Mesenchymal stem cell (in vitro differentiated cells and primary cell): ENCODE measurements around the gene TEKTIP1.

ENCODE experiments used
- DNase-seq: peaks from one replicate; pipeline ENCODE4 v3.0.0-alpha.2; 2013
- H2AFZ ChIP-seq: one replicate; pipeline ENCODE4 v1.6.1; 2013; ENCODE audit warnings: low read depth, mild to moderate bottlenecking, control low read depth, inconsistent platforms, low read length, moderate library complexity
- H2AK5ac ChIP-seq: 2 replicates; pipeline ENCODE4 v1.6.1; 2013; ENCODE audit warnings: low read length, moderate library complexity, mild to moderate bottlenecking, inconsistent platforms; ENCODE audit not compliant: severe bottlenecking
- H2BK120ac ChIP-seq: one replicate; pipeline ENCODE4 v1.6.1; 2013; ENCODE audit warnings: low read depth, mild to moderate bottlenecking, inconsistent platforms, low read length, moderate library complexity
- H2BK12ac ChIP-seq, 2 experiments: one replicate each; pipeline ENCODE4 v1.6.1; 2013; ENCODE audit warnings: inconsistent platforms in 2 of 2, low read length in 2 of 2, mild to moderate bottlenecking in 2 of 2, moderate library complexity in 2 of 2, control low read depth in 1 of 2
- H2BK15ac ChIP-seq: one replicate; pipeline ENCODE4 v1.6.1; 2013; ENCODE audit warnings: mild to moderate bottlenecking, low read depth, inconsistent platforms; ENCODE audit not compliant: poor library complexity, severe bottlenecking
- H2BK5ac ChIP-seq: 2 replicates; pipeline ENCODE4 v1.6.1; 2013; ENCODE audit warnings: low read depth, mild to moderate bottlenecking, low read length, control low read depth, inconsistent platforms; ENCODE audit not compliant: poor library complexity, severe bottlenecking
- H3K14ac ChIP-seq, 2 experiments: one replicate each; pipeline ENCODE4 v1.6.1; 2013; ENCODE audit warnings: inconsistent platforms in 2 of 2, low read length in 2 of 2, control low read depth in 1 of 2, mild to moderate bottlenecking in 1 of 2, moderate library complexity in 1 of 2
- H3K18ac ChIP-seq, 2 experiments: one replicate each; pipeline ENCODE4 v1.6.1; 2013; ENCODE audit warnings: inconsistent platforms in 2 of 2, low read length in 2 of 2, control low read depth in 1 of 2, low read depth in 1 of 2, mild to moderate bottlenecking in 1 of 2
- H3K23ac ChIP-seq, 2 experiments: one replicate each; pipeline ENCODE4 v1.6.1; 2013; ENCODE audit warnings: inconsistent platforms in 2 of 2, low read length in 2 of 2, mild to moderate bottlenecking in 2 of 2, moderate library complexity in 2 of 2, control low read depth in 1 of 2
- H3K27ac ChIP-seq: 2 replicates; pipeline ENCODE4 v1.5.1; 2013; ENCODE audit warnings: mild to moderate bottlenecking, moderate library complexity, low read length, control low read depth, inconsistent platforms; ENCODE audit not compliant: poor library complexity, severe bottlenecking
- H3K27me3 ChIP-seq, 2 experiments: 2 replicates each; pipeline versions ENCODE4 v1.6.1 to v1.7.0; 2013; ENCODE audit warnings: low read length in 2 of 2, mild to moderate bottlenecking in 2 of 2, moderate library complexity in 2 of 2, control low read depth in 1 of 2, inconsistent platforms in 1 of 2; ENCODE audit not compliant: control insufficient read depth in 1 of 2, insufficient read depth in 1 of 2
- H3K36me3 ChIP-seq, 2 experiments: 2 replicates each; pipeline versions ENCODE4 v1.6.1 to v1.7.0; 2013; ENCODE audit warnings: low read length in 2 of 2, control low read depth in 1 of 2, inconsistent platforms in 1 of 2, low read depth in 1 of 2, mild to moderate bottlenecking in 1 of 2; ENCODE audit not compliant: insufficient read depth in 2 of 2, control insufficient read depth in 1 of 2
- H3K4ac ChIP-seq, 2 experiments: one replicate each; pipeline ENCODE4 v1.6.1; 2013; ENCODE audit warnings: inconsistent platforms in 2 of 2, low read length in 2 of 2, mild to moderate bottlenecking in 2 of 2, moderate library complexity in 2 of 2, control low read depth in 1 of 2, low read depth in 1 of 2
- H3K4me1 ChIP-seq: 2 replicates; pipeline ENCODE4 v1.6.1; 2013; ENCODE audit warnings: low read depth, low read length, control low read depth; ENCODE audit not compliant: control insufficient read depth, insufficient read depth
- H3K4me2 ChIP-seq: 2 replicates; pipeline ENCODE4 v1.6.1; 2013; ENCODE audit warnings: low read length, mild to moderate bottlenecking, inconsistent platforms; ENCODE audit not compliant: poor library complexity, severe bottlenecking
- H3K4me3 ChIP-seq, 2 experiments: 2 replicates each; pipeline versions ENCODE4 v1.5.1 to v1.7.0; 2013; ENCODE audit warnings: low read length in 2 of 2, mild to moderate bottlenecking in 2 of 2, control low read depth in 1 of 2, low read depth in 1 of 2; ENCODE audit not compliant: insufficient read depth in 1 of 2
- H3K79me1 ChIP-seq: replicated peaks from 2 replicates; pipeline ENCODE4 v1.6.1; 2013; ENCODE audit warnings: mild to moderate bottlenecking, control low read depth, low read length, inconsistent platforms; ENCODE audit not compliant: poor library complexity, severe bottlenecking
- H3K9ac ChIP-seq: 2 replicates; pipeline ENCODE4 v1.7.0; 2013; ENCODE audit warnings: mild to moderate bottlenecking, low read length, moderate library complexity
- H3K9me3 ChIP-seq: 2 replicates; pipeline ENCODE4 v1.7.0; 2013; ENCODE audit warnings: mild to moderate bottlenecking, low read length; ENCODE audit not compliant: control insufficient read depth
- H4K8ac ChIP-seq: one replicate; pipeline ENCODE4 v1.6.1; 2013; ENCODE audit warnings: inconsistent platforms, mild to moderate bottlenecking, low read length, moderate library complexity
- H4K91ac ChIP-seq: one replicate; pipeline ENCODE4 v1.6.1; 2013; ENCODE audit warnings: mild to moderate bottlenecking, low read length, inconsistent platforms
- WGBS: methylation state at CpG from one replicate; pipeline ENCODE4 v1.1.7; 2013; ENCODE audit warnings: mixed read lengths; 5-methylcytosine and 5-hydroxymethylcytosine counted together

Gene TEKTIP1

DNA sequence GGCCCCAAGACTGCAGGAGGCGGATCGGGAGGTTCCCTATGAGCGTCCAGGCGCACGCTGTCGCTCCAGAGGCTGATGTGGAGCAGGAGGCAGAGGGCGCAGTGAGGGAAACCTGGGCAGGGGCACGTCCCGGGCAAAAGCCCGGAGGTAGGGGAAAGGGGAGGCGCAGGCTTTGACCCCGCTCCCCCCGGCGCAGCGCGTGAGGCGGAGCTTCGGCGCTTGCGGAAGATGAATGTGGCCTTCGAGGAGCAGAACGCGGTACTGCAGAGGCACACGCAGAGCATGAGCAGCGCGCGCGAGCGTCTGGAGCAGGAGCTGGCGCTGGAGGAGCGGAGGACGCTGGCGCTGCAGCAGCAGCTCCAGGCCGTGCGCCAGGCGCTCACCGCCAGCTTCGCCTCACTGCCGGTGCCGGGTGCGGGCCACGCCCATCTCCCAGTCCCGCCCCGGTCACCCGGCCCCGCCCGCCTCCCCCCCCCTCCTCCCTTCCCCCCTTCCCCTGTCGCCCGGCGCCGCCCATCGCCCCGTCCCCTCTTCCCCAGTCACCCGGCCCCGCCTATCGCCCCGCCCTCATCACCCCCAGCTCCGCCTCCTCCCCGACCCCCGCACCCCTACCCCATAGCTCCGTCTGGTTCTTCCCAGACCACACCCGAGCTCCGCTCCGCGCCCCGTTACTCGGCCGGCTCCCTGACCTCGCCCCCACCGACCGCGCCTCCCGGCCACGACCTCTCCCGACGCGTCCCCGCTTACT lies 37.9 kb downstream of the TEKTIP1 start:
- H4K91ac ChIP-seq = peak overlapping the region; percentile 93
- H2BK120ac ChIP-seq = no peak overlapping the region
- H3K4me2 ChIP-seq = peak overlapping the region; percentile 77
- H2BK15ac ChIP-seq = peak overlapping the region; percentile 13
- H3K79me1 ChIP-seq = peaks cover 19% of the 10 kb centered on the region
- peak overlapping the region in 1 of 2 experiments; percentile 34 for H3K23ac ChIP-seq
- peak overlapping the region; percentile 29 to 50 for H3K4me3 ChIP-seq
- H3K36me3 ChIP-seq = peaks cover 15 to 50% of the 10 kb centered on the region in 2 experiments
- peak; percentile 82 for DNase-seq
- H3K27ac ChIP-seq = no peak overlapping the region
- no peak overlapping the region for H2AFZ ChIP-seq
- peak overlapping the region in 1 of 2 experiments; percentile 37 for H2BK12ac ChIP-seq
- H3K27me3 ChIP-seq = no peaks in the 10 kb centered on the region
- peak overlapping the region; percentile 32 for H3K9ac ChIP-seq
- H3K14ac ChIP-seq = peak overlapping the region in 1 of 2 experiments; percentile 13
- no peaks in the 10 kb centered on the region for H3K9me3 ChIP-seq
- 5% methylated on average over 40 of the region's 78 CpGs for WGBS
- peak overlapping the region; percentile 90 for H4K8ac ChIP-seq
- H3K18ac ChIP-seq = peak overlapping the region; percentile 41 to 89
- H3K4me1 ChIP-seq = peaks cover 30% of the 10 kb centered on the region
- H2BK5ac ChIP-seq = no peak overlapping the region
- peak overlapping the region in 1 of 2 experiments; percentile 22 for H3K4ac ChIP-seq
- peak overlapping the region; percentile 31 for H2AK5ac ChIP-seq

DNA sequence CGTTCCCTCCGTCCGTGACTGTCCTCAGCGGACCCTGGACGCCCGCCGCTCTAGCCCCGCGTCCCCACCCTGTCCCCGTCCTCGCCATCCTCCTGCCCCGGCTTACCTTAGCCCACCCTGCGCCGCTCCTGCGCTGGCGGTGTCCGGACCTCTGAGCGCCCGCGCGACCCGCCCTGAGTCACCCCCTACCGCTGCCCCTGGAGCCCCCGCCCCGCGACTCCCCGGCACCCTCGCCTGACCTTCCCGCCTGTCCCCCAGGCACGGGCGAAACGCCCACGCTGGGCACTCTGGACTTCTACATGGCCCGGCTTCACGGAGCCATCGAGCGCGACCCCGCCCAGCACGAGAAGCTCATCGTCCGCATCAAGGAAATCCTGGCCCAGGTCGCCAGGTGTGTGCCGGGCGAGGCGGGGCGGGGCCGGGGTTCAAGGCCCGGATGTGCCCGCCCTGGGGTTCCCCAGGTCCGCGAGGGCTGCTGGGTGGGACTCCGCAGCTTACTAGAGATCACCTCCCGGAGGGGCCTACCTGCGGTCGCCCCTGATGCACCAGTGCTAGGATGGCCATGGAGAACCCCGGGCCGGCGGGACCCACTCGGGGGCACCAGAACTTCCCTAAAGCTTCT lies 38.9 kb downstream of the TEKTIP1 start:
- Histone ChIP-seq H3K4me1 (peaks cover 26% of the 10 kb centered on the region), H3K27ac (no peak overlapping the region), H4K8ac (no peak overlapping the region), H3K9me3 (no peaks in the 10 kb centered on the region), H3K18ac (peak overlapping the region in 1 of 2 experiments; percentile 43), H3K27me3 (no peaks in the 10 kb centered on the region), H3K4me2 (no peak overlapping the region), H3K36me3 (peaks cover 15 to 50% of the 10 kb centered on the region in 2 experiments), H3K9ac (no peak overlapping the region), H2BK5ac (no peak overlapping the region), H2BK12ac (peak overlapping the region in 1 of 2 experiments; percentile 37), H3K23ac (no peak overlapping the region), H4K91ac (no peak overlapping the region), H2BK15ac (peak overlapping the region; percentile 44), H2BK120ac (peak overlapping the region; percentile 49), H3K79me1 (peaks cover 14% of the 10 kb centered on the region), H2AK5ac (no peak overlapping the region), H3K4me3 (no peak overlapping the region), H2AFZ (no peak overlapping the region), H3K4ac (no peak overlapping the region), H3K14ac (no peak overlapping the region)
- DNase-seq = no peak
- 41% methylated on average over 58 of the region's 60 CpGs for WGBS

DNA sequence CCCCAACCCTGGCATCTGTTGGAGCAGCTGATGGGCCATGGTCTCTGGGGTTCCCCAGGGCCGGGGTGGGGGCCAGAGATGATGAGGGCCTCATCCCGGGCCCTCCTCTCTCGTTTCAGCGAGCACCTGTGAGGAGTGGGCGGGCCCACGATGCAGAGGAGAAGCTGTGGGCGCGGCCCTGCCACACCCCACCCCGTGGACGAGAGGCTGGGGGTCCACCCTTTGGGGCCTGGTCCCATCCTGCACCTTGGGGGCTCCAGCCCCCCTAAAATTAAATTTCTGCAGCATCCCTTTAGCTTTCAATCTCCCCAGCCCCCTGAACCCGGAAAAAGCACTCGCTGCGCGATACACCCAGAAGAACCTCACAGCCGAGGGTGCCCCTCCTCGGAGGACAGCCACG lies 39.4 kb downstream of the TEKTIP1 start:
- peaks cover 15 to 50% of the 10 kb centered on the region in 2 experiments for H3K36me3 ChIP-seq
- no peak overlapping the region for H3K4ac ChIP-seq
- H3K27ac ChIP-seq = no peak overlapping the region
- H3K14ac ChIP-seq = no peak overlapping the region
- no peak overlapping the region for H2BK5ac ChIP-seq
- H3K27me3 ChIP-seq = no peaks in the 10 kb centered on the region
- H3K18ac ChIP-seq = no peak overlapping the region
- H2AFZ ChIP-seq = no peak overlapping the region
- H3K9me3 ChIP-seq = no peaks in the 10 kb centered on the region
- WGBS = 77% methylated on average over 17 of the region's 17 CpGs
- H3K9ac ChIP-seq = no peak overlapping the region
- H3K4me1 ChIP-seq = peaks cover 26% of the 10 kb centered on the region
- no peak overlapping the region for H2AK5ac ChIP-seq
- no peak overlapping the region for H4K8ac ChIP-seq
- H3K23ac ChIP-seq = no peak overlapping the region
- H2BK15ac ChIP-seq = peak overlapping the region; percentile 7
- no peak overlapping the region for H3K4me2 ChIP-seq
- no peak overlapping the region for H4K91ac ChIP-seq
- H3K4me3 ChIP-seq = no peak overlapping the region
- H2BK12ac ChIP-seq = peak overlapping the region in 1 of 2 experiments; percentile 5
- no peak for DNase-seq
- peak overlapping the region; percentile 49 for H2BK120ac ChIP-seq
- H3K79me1 ChIP-seq = peaks cover 11% of the 10 kb centered on the region
